ENCODE measurements around the gene HOXC11. TPM values are rescaled to one million over a fixed set of nuclear protein-coding genes. Genes with fewer than 3 reads are reported as not detected.
A peak's percentile ranks its signal among the peaks of the same experiment; 100 is the strongest.

HOXC11 gene
- total RNA-seq, 8 experiments from 2014 or later, result 0.08 to 9.5 (median 0.35) TPM; not detected in 2

GRCh38 chr12:53982648-53983567 is 10.0 kb downstream of the HOXC11 start:
- Histone ChIP-seq H3K4me3 (no peak overlapping the region), H3K27ac (no peak overlapping the region), H3K4me1 (replicated peaks in 1 of 2) (no peaks in the 10 kb centered on the region)
- 1 to 75% (median 22%) methylated on average over 2 to 17 of the region's 26 CpGs for WGBS, 10 experiments
- ATAC-seq (replicated peaks in 6 of 8), result no peak
- in situ Hi-C loops (cut with MboI; ENCODE audit: low pct_unique_long_range_greater_than_20kb in 2 of 9, low sequenced_read_pairs in 9 of 9, unreplicated experiment in 9 of 9), result no loop called here

DNA sequence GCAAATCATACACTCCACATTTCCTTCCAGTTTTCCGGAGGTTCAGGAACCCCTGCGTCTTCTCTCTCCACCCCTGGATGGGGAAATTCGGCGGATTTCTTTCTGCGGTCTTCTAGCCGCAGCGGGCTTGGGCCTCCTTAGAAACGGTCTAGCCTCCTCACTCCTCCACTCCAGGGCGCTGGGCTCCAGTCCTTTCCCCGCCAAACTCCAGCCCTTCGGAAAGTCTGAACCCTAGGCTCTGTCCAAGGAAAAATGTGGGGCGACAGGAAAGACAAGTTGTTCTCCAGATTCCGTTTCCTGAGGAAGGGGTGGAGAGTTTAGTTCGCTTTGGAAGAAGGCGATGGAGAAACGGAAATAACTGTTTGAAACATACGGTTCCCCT is 10.6 kb downstream of the HOXC11 start:
- in situ Hi-C loops (cut with MboI; ENCODE audit: low pct_unique_long_range_greater_than_20kb in 2 of 9, low sequenced_read_pairs in 9 of 9, unreplicated experiment in 9 of 9), result no loop called here
- H3K27ac ChIP-seq, result no peak overlapping the region
- 5 to 75% (median 24%) methylated on average over 2 to 14 of the region's 17 CpGs; no CpG with 5 or more reads in 2 of the 10 experiments for WGBS, 10 experiments
- no peak for ATAC-seq (replicated peaks in 6 of 8)
- H3K4me1 ChIP-seq (replicated peaks in 1 of 2), result no peaks in the 10 kb centered on the region
- no peak overlapping the region for H3K4me3 ChIP-seq

DNA sequence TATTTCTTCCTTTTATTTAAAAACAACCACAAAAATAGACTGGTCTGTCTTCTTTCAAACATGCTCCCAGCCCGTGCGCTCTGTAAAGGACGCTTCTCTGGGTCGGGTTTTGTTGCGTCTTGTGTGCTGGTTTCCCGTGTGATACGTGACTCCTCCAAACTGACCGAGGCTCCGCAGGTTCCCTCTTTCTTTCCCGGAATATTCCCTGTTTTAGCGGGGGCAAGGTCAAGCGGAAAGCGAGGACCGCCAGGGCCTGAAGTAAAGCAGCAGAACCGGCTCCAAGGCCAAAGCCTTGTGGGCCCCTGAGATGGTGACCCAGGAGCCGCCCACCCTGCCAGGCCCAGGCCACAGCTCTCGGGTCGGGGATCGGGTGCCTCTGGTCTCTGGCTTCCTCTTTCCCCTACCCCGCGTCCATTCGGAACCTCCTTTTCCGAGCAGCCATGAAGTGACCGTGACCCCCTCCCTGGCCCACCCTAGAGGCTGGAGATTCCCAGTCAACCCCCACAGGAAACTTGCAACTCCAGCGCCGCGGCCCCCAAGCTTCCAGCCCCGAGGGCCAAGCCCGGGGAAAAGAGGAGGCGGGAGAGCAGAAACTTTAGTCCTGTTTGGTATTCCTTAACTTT is 11.1 kb downstream of the HOXC11 start:
- Histone ChIP-seq H3K4me1 (replicated peaks in 1 of 2) (no peaks in the 10 kb centered on the region), H3K4me3 (no peak overlapping the region), H3K27ac (no peak overlapping the region)
- in situ Hi-C loops (cut with MboI; ENCODE audit: low pct_unique_long_range_greater_than_20kb in 2 of 9, low sequenced_read_pairs in 9 of 9, unreplicated experiment in 9 of 9), result no loop called here
- no peak for ATAC-seq (replicated peaks in 6 of 8)
- 1 to 45% (median 13%) methylated on average over 2 to 16 of the region's 30 CpGs; no CpG with 5 or more reads in 3 of the 10 experiments for WGBS, 10 experiments

DNA sequence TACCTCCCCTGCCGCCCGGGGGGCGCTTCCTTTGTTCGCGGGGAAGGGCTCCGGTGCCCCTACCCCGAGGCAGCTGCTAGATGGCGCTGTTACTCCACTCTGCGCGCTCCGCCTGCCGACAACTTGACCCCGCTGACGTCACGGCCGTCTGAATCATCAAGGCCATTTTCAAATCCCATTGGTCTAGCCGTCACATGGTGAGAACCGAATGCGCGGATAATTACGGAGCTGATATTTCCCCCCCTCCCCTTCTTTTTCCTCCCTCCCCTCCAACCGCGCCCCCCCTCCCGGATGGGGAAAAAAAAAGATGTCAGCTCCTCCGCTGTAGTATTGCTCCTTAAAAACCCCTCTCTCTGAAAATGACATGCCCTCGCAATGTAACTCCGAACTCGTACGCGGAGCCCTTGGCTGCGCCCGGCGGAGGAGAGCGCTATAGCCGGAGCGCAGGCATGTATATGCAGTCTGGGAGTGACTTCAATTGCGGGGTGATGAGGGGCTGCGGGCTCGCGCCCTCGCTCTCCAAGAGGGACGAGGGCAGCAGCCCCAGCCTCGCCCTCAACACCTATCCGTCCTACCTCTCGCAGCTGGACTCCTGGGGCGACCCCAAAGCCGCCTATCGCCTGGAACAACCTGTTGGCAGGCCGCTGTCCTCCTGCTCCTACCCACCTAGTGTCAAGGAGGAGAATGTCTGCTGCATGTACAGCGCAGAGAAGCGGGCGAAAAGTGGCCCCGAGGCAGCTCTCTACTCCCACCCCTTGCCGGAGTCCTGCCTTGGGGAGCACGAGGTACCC is 12.2 kb downstream of the HOXC11 start, which contains the start of gene HOXC10:
Gene HOXC10 (plus strand): TSS at position 246 of the 791 bp plus-strand sequence. CDS start 114 bp downstream, at position 360.
- H3K4me3 ChIP-seq, result peak within 1 kb of the TSS in 4 of 5 donors; percentile 9 to 25 (median 22)
- no peaks in the 10 kb centered on the region for H3K4me1 ChIP-seq (replicated peaks in 1 of 2)
- H3K27ac ChIP-seq, result no peak within 1 kb of the TSS
- WGBS, 10 experiments, result 5 to 40% (median 21%) methylated on average over 4 to 10 of the region's 55 CpGs; no CpG with 5 or more reads in 7 of the 10 experiments
- in situ Hi-C loops (cut with MboI; ENCODE audit: low pct_unique_long_range_greater_than_20kb in 2 of 9, low sequenced_read_pairs in 9 of 9, unreplicated experiment in 9 of 9), result no loop called here
- peak; percentile 50 to 91 (median 86) for ATAC-seq (replicated peaks in 6 of 8)

DNA sequence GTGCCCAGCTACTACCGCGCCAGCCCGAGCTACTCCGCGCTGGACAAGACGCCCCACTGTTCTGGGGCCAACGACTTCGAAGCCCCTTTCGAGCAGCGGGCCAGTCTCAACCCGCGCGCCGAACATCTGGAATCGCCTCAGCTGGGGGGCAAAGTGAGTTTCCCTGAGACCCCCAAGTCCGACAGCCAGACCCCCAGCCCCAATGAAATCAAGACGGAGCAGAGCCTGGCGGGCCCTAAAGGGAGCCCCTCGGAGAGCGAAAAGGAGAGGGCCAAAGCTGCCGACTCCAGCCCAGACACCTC is 12.7 kb downstream of the HOXC11 start:
- in situ Hi-C loops (cut with MboI; ENCODE audit: low pct_unique_long_range_greater_than_20kb in 2 of 9, low sequenced_read_pairs in 9 of 9, unreplicated experiment in 9 of 9), result no loop called here
- 17 to 43% (median 27%) methylated on average over 3 to 13 of the region's 21 CpGs; no CpG with 5 or more reads in 7 of the 10 experiments for WGBS, 10 experiments
- ATAC-seq (replicated peaks in 6 of 8), result no peak
- Histone ChIP-seq H3K4me3 (no peak overlapping the region), H3K4me1 (replicated peaks in 1 of 2) (no peaks in the 10 kb centered on the region), H3K27ac (no peak overlapping the region)

DNA sequence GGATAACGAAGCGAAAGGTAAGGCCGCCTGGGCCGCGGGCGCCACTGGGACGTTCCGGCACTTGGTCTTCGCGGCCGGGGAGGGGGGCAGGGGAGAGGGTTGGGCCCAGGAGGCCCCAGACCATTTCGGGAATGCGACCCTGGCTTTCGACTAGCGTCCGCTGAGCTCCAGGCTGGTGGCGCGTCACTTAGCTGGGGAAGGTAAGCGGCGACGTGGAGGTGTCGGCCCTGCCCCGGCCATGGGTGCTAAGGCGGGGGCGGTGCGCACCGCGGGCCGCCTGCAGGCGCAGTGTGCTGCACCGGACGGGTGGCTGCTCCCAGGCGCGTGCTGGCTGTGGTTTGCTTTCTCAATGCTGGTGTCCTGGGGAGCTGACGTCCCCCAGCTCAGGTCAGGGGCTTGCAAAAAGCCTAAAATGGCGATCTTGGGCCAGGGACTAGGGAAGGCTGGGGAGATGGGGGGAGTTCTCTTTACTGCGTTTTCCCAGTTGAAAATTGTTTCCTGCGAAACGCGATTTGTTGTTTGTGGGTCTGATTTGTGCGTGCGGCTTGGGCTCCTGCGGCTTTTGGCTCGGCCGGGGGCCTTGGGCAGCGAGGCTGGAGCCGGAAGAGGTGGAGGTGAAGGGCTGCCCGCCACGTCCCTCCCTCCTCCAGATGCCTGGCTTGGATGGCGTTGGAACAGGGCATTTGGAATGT is 13.2 kb downstream of the HOXC11 start:
- Histone ChIP-seq H3K4me1 (replicated peaks in 1 of 2) (no peaks in the 10 kb centered on the region), H3K27ac (no peak overlapping the region), H3K4me3 (peak overlapping the region in 1 of 5 donors; percentile 14)
- ATAC-seq (replicated peaks in 6 of 8), result peak in 3 of 8 experiments; percentile 4 to 21 (median 11)
- in situ Hi-C loops (cut with MboI; ENCODE audit: low pct_unique_long_range_greater_than_20kb in 2 of 9, low sequenced_read_pairs in 9 of 9, unreplicated experiment in 9 of 9), result no loop called here
- 0 to 27% (median 7%) methylated on average over 1 to 24 of the region's 50 CpGs; no CpG with 5 or more reads in 2 of the 10 experiments for WGBS, 10 experiments

- in situ Hi-C loops (cut with MboI; ENCODE audit: low pct_unique_long_range_greater_than_20kb in 2 of 9, low sequenced_read_pairs in 9 of 9, unreplicated experiment in 9 of 9), result no loop called here
These were observed 14.0 kb downstream of the HOXC11 start for GRCh38 chr12:53986686-53987483.

DNA sequence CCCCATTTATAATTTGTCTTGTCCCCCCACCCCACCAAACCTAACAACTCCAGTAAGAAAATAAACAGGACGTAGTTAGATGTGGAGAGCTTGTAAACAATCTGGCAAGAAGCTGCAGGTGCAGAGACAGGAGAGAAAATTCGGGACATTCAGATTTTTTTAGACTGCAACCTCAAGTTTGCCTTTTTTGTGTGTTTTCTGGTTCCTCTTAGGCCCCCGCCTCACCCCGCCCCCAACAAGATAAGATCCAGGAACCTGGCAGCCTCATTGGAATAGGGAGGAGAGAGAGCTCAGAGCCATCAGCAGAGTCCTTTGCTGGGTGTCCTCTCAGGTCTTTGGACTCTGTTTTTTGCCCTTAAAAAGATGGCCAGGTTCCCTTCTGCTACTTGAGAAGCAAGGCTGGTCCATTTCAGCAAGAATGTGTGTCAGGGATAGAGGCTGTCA is 14.9 kb downstream of the HOXC11 start:
- whole genome bisulfite sequencing, 10 experiments, result 0 to 20% (median 0%) methylated on average over 1 to 2 of the region's 4 CpGs; no CpG with 5 or more reads in 4 of the 10 experiments
- H3K4me3 ChIP-seq, result no peak overlapping the region
- in situ Hi-C loops (cut with MboI; ENCODE audit: low pct_unique_long_range_greater_than_20kb in 2 of 9, low sequenced_read_pairs in 9 of 9, unreplicated experiment in 9 of 9), result no loop called here
- no peaks in the 10 kb centered on the region for H3K4me1 ChIP-seq (replicated peaks in 1 of 2)
- H3K27ac ChIP-seq, result no peak overlapping the region
- no peak for ATAC-seq (replicated peaks in 6 of 8)

More at GRCh38 chr12:53986686-53987483, 14.0 kb downstream of the HOXC11 start:
- H3K27ac ChIP-seq, result no peak overlapping the region
- WGBS, 10 experiments, result 2 to 74% (median 20%) methylated on average over 2 to 13 of the region's 21 CpGs; no CpG with 5 or more reads in 1 of the 10 experiments
- H3K4me1 ChIP-seq (replicated peaks in 1 of 2), result no peaks in the 10 kb centered on the region
- ATAC-seq (replicated peaks in 6 of 8), result no peak
- H3K4me3 ChIP-seq, result no peak overlapping the region

- in situ Hi-C loops (cut with MboI; ENCODE audit: low pct_unique_long_range_greater_than_20kb in 2 of 9, low sequenced_read_pairs in 9 of 9, unreplicated experiment in 9 of 9), result no loop called here
- Histone ChIP-seq H3K27ac (no peak overlapping the region), H3K4me3 (no peak overlapping the region), H3K4me1 (replicated peaks in 1 of 2) (no peaks in the 10 kb centered on the region)
- ATAC-seq (replicated peaks in 6 of 8), result no peak
- 0 to 67% (median 12%) methylated on average over 3 to 5 of the region's 5 CpGs; no CpG with 5 or more reads in 4 of the 10 experiments for whole genome bisulfite sequencing, 10 experiments
These were observed 15.8 kb downstream of the HOXC11 start for GRCh38 chr12:53988541-53989226.

DNA sequence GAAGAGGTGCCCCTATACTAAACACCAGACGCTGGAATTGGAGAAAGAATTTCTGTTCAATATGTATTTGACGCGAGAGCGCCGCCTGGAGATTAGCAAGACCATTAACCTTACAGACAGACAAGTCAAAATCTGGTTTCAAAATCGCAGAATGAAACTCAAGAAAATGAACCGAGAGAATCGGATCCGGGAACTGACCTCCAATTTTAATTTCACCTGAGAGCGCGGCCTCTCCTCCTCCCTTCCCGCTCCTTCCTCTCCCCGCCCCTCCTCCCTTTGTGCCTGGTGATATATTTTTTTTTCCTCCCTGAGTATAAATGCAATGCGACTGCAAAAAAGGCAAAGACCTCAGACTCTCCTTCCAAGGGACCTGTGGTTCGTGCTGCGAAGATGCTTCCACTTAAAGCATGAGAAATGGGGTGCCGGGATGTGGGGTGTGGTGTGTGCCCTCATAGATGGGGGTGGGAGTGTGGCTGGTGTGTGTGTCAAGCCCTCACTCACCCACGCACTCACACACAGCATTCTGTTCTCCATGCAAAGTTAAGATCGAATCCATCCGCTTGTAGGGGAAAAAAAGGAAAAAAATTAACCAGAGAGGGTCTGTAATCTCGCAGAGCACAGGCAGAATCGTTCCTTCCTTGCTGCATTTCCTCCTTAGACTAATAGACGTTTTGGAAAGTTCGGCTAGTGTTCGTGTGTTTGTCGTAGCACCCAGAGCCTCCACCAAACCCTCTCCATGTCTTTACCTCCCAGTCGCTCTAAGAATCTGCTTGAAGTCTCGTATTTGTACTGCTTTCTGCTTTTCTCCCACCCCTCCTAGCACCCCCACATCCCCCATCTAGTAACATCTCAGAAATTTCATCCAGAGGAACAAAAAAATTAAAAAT is 16.5 kb downstream of the HOXC11 start:
- no peak overlapping the region for H3K27ac ChIP-seq
- H3K4me1 ChIP-seq (replicated peaks in 1 of 2), result peaks cover 4 to 6% of the 10 kb centered on the region in 2 donors
- WGBS, 10 experiments, result 0 to 24% (median 9%) methylated on average over 2 to 24 of the region's 28 CpGs; no CpG with 5 or more reads in 1 of the 10 experiments
- H3K4me3 ChIP-seq, result no peak overlapping the region
- in situ Hi-C loops (cut with MboI; ENCODE audit: low pct_unique_long_range_greater_than_20kb in 2 of 9, low sequenced_read_pairs in 9 of 9, unreplicated experiment in 9 of 9), result no loop called here
- peak in 2 of 8 experiments; percentile 7 to 9 for ATAC-seq (replicated peaks in 6 of 8)

Data from motor neuron (in vitro differentiated cells).